Measurements from ENCODE around the gene TM9SF2. TPM values are rescaled to one million over a fixed set of nuclear protein-coding genes. Genes with fewer than 3 reads are reported as not detected.
A peak's percentile ranks its signal among the peaks of the same experiment; 100 is the strongest.

The TM9SF2 gene
- total and polyA plus RNA-seq, 2 of the 4 experiments (the other 2 are of a cell fraction): 46.1 to 85.5 TPM

DNA sequence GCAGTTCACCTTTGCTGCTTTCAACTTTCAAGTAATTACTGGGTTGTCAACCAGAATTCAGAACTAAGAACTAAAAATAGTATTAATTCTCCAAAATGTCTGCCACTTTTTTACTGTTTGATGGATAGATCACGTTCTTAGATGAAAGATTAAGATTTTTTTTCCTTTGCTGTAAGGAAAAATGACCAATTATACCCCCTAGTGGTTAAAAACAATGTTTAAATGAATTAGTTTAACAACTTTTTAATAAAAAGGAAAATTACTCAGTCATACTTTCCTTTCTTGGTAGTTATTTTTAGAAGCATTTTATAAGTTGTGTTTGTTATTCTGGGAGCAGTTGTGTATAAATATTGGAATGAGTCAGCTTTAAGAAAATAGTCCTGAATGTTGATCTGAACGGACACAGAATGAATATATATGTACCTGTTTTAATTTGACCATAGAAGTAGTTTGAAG is 4.6 kb downstream of the TM9SF2 start:
- Histone ChIP-seq H2BK5ac (ENCODE audit: low read depth, low read length, poor library complexity, severe bottlenecking) (no peak overlapping the region), H3K9ac (ENCODE audit: low read depth, low read length) (no peak overlapping the region), H3K4me1 (ENCODE audit: control insufficient read depth, insufficient read depth, low read length) (peaks cover 2% of the 10 kb centered on the region), H3K36me3 (ENCODE audit: control insufficient read depth, insufficient read depth, low read length) (peaks cover 5% of the 10 kb centered on the region; the same call in 1 of the 2 replicates), H2BK120ac (ENCODE audit: low read depth, low read length) (no peak overlapping the region), H4K20me1 (ENCODE audit: insufficient read depth, low read length) (peaks cover 37% of the 10 kb centered on the region), H3K18ac (ENCODE audit: low read depth, low read length) (no peak overlapping the region), H3K27ac (ENCODE audit: insufficient read depth, low read length) (no peak overlapping the region), H2AK9ac (replicated peaks; ENCODE audit: low read depth, low read length, poor library complexity) (no peak overlapping the region), H2BK20ac (ENCODE audit: low read depth, low read length) (no peak overlapping the region), H3K56ac (ENCODE audit: extremely low read depth, insufficient read depth, low read length) (no peak overlapping the region), H2AK5ac (ENCODE audit: low read depth, low read length) (no peak overlapping the region), H3K79me1 (ENCODE audit: low read depth in 1 of 2, low read length in 2 of 2) (peaks cover 14 to 67% of the 10 kb centered on the region in 2 experiments), H3K9me1 (ENCODE audit: insufficient read depth, low read length) (peaks cover 3% of the 10 kb centered on the region; the same call in 1 of the 2 replicates), H3K14ac (replicated peaks; ENCODE audit: low read depth, low read length) (no peak overlapping the region), H3K9me3 (ENCODE audit: control insufficient read depth, insufficient read depth, low read length) (peaks cover 6% of the 10 kb centered on the region; the same call in 1 of the 2 replicates), H4K5ac (ENCODE audit: low read depth, low read length) (no peak overlapping the region), H3K23ac (ENCODE audit: low read depth, low read length) (no peak overlapping the region), H4K8ac (ENCODE audit: low read depth in 2 of 2, low read length in 2 of 2) (no peak overlapping the region), H3K4ac (ENCODE audit: low read depth, low read length) (no peak overlapping the region), H4K91ac (ENCODE audit: insufficient read depth, low read depth, low read length) (no peak overlapping the region), H3K4me2 (ENCODE audit: low read depth, low read length) (peak overlapping the region; percentile 52; the same call in 1 of the 2 replicates), H3K27me3 (ENCODE audit: control insufficient read depth, insufficient read depth, low read length) (no peaks in the 10 kb centered on the region), H3K4me3 (ENCODE audit: insufficient read depth, low read depth, low read length) (no peak overlapping the region), H2BK15ac (ENCODE audit: low read depth, low read length) (no peak overlapping the region), H2AFZ (replicated peaks; ENCODE audit: low read length, poor library complexity) (no peak overlapping the region)
- peak; percentile 42; the same call in 1 of the 2 replicates for TF ChIP-seq SMC3 (IDR thresholded peaks at IDR 0.05; ENCODE audit: low read depth, low read length)
- TF ChIP-seq RCOR1 (IDR thresholded peaks at IDR 0.05; ENCODE audit: insufficient replicate concordance, low read length): no peak
- TF ChIP-seq, protein P1, sequence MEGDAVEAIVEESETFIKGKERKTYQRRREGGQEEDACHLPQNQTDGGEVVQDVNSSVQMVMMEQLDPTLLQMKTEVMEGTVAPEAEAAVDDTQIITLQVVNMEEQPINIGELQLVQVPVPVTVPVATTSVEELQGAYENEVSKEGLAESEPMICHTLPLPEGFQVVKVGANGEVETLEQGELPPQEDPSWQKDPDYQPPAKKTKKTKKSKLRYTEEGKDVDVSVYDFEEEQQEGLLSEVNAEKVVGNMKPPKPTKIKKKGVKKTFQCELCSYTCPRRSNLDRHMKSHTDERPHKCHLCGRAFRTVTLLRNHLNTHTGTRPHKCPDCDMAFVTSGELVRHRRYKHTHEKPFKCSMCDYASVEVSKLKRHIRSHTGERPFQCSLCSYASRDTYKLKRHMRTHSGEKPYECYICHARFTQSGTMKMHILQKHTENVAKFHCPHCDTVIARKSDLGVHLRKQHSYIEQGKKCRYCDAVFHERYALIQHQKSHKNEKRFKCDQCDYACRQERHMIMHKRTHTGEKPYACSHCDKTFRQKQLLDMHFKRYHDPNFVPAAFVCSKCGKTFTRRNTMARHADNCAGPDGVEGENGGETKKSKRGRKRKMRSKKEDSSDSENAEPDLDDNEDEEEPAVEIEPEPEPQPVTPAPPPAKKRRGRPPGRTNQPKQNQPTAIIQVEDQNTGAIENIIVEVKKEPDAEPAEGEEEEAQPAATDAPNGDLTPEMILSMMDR (conservative IDR thresholded peaks at IDR 0.05; ENCODE audit: low read depth, low read length): peak; percentile 46
- TF ChIP-seq FOS (IDR thresholded peaks at IDR 0.05; ENCODE audit: low read depth, low read length): peak; percentile 46; the same call in 1 of the 2 replicates
- TF ChIP-seq MAFK (IDR thresholded peaks at IDR 0.05; ENCODE audit: low read depth, low read length): no peak
- peak; percentile 60; the same call in 1 of the 2 replicates for TF ChIP-seq BHLHE40 (IDR thresholded peaks at IDR 0.05; ENCODE audit: low read depth, low read length)
- TF ChIP-seq RAD21 (IDR thresholded peaks at IDR 0.05; ENCODE audit: low read length): 0 out of 2 replicates have a peak, but pooled peaks have one; percentile 11
- ATAC-seq (ENCODE audit: low read depth) (no peak), DNase-seq (peak; percentile 63)
- WGBS, 2 experiments (ENCODE audit: extremely low coverage in 2 of 2, insufficient read length in 1 of 2): no CpG with 5 or more reads among the region's 2 CpGs
- BruUV-seq (replicated peaks): no TSS peak
- dilution Hi-C loops (cut with HindIII; ENCODE audit: low sequenced_read_pairs, unreplicated experiment) (no loop called here), in situ Hi-C loops (cut with MboI; ENCODE audit: low sequenced_read_pairs) (no loop called here), intact Hi-C loops (cut with micrococcal nuclease) (loop anchor here (1.0 kb wide), 1 partner anchor 64 kb away; no protein-coding TSS in a partner anchor)
- POLR2A ChIA-PET (ENCODE audit: unreplicated experiment): no interaction called here
- CTCF ChIA-PET: interaction anchor here (0.6 kb wide), 2 partner anchors 65 to 66 kb away, joined by 3 read pairs; no protein-coding TSS in a partner anchor
